ENCODE results near the gene EEF2K. TPM values are rescaled to one million over a fixed set of nuclear protein-coding genes. Genes with fewer than 3 reads are reported as not detected.

Gene EEF2K
- total RNA-seq, 4 donors from 2014 or later, result 22.2 to 223 (median 50.1) TPM

DNA sequence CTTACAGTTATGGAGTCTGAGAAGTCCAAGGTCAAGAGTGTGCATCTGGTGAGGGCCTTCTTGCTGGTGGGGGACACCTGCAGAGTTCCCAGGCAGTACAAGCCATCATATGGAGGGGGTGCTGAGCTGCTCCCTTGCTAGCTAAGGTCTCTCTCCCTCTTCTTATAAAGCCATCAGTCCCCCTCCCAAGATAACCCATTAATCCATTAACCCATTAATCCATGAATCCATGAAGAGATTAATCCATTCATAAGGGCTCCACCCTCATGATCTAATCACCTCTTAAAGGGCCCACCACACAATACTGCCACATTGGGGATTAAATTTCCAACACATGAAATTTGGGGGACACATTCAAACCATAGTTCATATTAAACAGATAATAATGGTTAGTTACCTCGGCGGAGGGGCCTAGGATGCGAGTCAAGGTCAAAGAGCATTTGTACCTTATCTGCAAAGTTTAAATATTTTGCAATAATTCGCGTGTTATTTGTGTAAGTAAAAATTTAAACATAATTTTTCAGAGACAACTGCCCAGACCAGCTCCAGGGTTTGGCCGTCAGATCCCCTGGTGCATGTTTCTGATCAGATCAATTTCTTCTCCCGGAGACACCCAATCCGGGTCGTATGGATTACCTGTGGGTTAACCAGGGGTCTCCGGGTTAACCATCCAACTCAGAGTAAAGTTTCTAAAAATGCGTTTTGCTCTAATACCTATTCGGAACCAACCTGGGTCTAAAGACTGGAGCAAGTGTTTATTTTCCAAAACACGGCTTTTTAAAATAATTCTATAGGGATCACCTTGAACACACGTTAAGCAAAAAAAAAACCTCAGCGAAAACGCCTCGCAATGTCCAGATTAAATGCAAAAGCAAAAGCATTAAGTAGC is 90.4 kb downstream of the EEF2K start:
- no peaks in the 10 kb centered on the region for H3K9me3 ChIP-seq
- H3K27me3 ChIP-seq, result no peaks in the 10 kb centered on the region
- peaks cover 0 to 34% (median 16%) of the 10 kb centered on the region in 4 donors for H3K4me1 ChIP-seq
- no peak for TF ChIP-seq POLR2AphosphoS5 (IDR thresholded peaks at IDR 0.05)
- TF ChIP-seq POLR2A (IDR thresholded peaks at IDR 0.05), result no peak
- TF ChIP-seq EP300 (IDR thresholded peaks at IDR 0.05; ENCODE audit: low read depth), result no peak
- TF ChIP-seq, protein P1, sequence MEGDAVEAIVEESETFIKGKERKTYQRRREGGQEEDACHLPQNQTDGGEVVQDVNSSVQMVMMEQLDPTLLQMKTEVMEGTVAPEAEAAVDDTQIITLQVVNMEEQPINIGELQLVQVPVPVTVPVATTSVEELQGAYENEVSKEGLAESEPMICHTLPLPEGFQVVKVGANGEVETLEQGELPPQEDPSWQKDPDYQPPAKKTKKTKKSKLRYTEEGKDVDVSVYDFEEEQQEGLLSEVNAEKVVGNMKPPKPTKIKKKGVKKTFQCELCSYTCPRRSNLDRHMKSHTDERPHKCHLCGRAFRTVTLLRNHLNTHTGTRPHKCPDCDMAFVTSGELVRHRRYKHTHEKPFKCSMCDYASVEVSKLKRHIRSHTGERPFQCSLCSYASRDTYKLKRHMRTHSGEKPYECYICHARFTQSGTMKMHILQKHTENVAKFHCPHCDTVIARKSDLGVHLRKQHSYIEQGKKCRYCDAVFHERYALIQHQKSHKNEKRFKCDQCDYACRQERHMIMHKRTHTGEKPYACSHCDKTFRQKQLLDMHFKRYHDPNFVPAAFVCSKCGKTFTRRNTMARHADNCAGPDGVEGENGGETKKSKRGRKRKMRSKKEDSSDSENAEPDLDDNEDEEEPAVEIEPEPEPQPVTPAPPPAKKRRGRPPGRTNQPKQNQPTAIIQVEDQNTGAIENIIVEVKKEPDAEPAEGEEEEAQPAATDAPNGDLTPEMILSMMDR (IDR thresholded peaks at IDR 0.05), result no peak
- no peak for DNase-seq
- in situ Hi-C loops (cut with MboI; ENCODE audit: low pct_ligation_motif_present in 1 of 4, low pct_unique_long_range_greater_than_20kb in 1 of 4, low sequenced_read_pairs in 3 of 4), result loop anchor here (5.0 to 25.0 kb wide), 7 partner anchors 89 to 309 kb away; partner anchors contain the start of genes EEF2K (in 2 of the 4), MOSMO (in 1 of the 4) and PDZD9 (in 1 of the 4)
- 2 to 4% methylated on average over 8 to 17 of the region's 17 CpGs for WGBS, 2 donors (ENCODE audit: low coverage in 1 of 2)
- H3K27ac ChIP-seq, result peak overlapping the region; percentile 70 to 96 (median 96)
- H3K4me3 ChIP-seq, result peak overlapping the region; percentile 27 to 92 (median 62)
- intact Hi-C loops (cut with DNase I; ENCODE audit: low total_unique reads), result loop anchor here (2.0 to 5.0 kb wide), 2 partner anchors 90 to 289 kb away; partner anchors contain the start of genes EEF2K and MOSMO
- H3K36me3 ChIP-seq, result no peaks in the 10 kb centered on the region

DNA sequence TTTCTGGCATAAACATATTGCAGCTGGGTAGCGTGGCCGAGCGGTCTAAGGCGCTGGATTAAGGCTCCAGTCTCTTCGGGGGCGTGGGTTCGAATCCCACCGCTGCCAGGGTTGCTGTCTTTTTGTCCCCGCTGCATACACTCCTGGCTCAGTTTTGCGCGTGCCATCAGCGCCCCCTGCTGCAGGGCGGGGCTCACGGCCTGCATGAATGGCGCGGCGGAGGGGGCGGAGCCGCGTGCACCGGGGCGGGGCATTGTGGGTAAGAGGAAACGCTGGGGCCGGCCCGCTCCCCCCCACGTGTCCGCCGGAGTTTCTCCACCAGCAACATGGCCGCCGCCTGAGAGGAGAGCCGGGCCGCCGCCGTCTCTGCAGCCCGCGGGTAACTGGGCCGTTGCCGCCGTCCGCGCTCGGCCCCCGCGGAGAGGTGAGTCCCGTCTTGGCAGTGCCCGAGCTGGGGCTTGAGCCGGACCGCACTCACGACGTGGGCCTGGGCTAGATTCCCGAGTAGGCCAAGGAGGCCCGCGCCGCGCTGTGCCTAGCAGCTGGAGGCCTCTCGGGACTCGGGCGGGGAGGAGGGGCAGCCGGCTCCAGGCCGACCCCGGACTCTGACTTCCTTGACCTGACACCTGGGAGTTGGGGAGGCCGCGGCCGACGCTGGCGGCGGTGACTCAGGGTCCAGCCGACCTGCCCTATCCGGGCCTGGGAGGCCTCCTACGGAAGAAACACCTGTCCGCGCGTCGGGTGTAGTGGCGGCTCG is 91.2 kb downstream of the EEF2K start, which contains the start of gene POLR3E:
POLR3E (plus strand) TSS at position 296 of the 757 bp plus-strand sequence. CDS start 5,560 bp downstream, outside the sequence.
- in situ Hi-C loops (cut with MboI; ENCODE audit: low pct_ligation_motif_present in 1 of 4, low pct_unique_long_range_greater_than_20kb in 1 of 4, low sequenced_read_pairs in 3 of 4) (loop anchor here (5.0 to 25.0 kb wide), 7 partner anchors 90 to 310 kb away; partner anchors contain the start of genes EEF2K (in 2 of the 4), MOSMO (in 1 of the 4) and PDZD9 (in 1 of the 4)), intact Hi-C loops (cut with DNase I; ENCODE audit: low total_unique reads) (loop anchor here (2.0 to 5.0 kb wide), 2 partner anchors 90 to 290 kb away; partner anchors contain the start of genes EEF2K and MOSMO)
- H3K27ac ChIP-seq, result peak within 1 kb of the TSS; percentile 96 to 97 (median 96)
- peak; percentile 100 for DNase-seq
- no peaks in the 10 kb centered on the region for H3K27me3 ChIP-seq
- H3K4me1 ChIP-seq, result peaks cover 0 to 34% (median 16%) of the 10 kb centered on the region in 4 donors
- H3K4me3 ChIP-seq, result peak within 1 kb of the TSS; percentile 55 to 92 (median 80)
- H3K36me3 ChIP-seq, result no peaks in the 10 kb centered on the region
- H3K9me3 ChIP-seq, result no peaks in the 10 kb centered on the region
- WGBS, 2 donors (ENCODE audit: low coverage in 1 of 2), result 1% methylated on average over 34 of the region's 76 CpGs; no CpG with 5 or more reads in 1 of the 2 donors
- TF ChIP-seq POLR2A (IDR thresholded peaks at IDR 0.05) (no peak), EP300 (IDR thresholded peaks at IDR 0.05; ENCODE audit: low read depth) (no peak), POLR2AphosphoS5 (IDR thresholded peaks at IDR 0.05) (peak; percentile 50 to 72 (median 70))
- TF ChIP-seq, protein P1 (IDR thresholded peaks at IDR 0.05), result peak; percentile 78 to 99 (median 95)

DNA sequence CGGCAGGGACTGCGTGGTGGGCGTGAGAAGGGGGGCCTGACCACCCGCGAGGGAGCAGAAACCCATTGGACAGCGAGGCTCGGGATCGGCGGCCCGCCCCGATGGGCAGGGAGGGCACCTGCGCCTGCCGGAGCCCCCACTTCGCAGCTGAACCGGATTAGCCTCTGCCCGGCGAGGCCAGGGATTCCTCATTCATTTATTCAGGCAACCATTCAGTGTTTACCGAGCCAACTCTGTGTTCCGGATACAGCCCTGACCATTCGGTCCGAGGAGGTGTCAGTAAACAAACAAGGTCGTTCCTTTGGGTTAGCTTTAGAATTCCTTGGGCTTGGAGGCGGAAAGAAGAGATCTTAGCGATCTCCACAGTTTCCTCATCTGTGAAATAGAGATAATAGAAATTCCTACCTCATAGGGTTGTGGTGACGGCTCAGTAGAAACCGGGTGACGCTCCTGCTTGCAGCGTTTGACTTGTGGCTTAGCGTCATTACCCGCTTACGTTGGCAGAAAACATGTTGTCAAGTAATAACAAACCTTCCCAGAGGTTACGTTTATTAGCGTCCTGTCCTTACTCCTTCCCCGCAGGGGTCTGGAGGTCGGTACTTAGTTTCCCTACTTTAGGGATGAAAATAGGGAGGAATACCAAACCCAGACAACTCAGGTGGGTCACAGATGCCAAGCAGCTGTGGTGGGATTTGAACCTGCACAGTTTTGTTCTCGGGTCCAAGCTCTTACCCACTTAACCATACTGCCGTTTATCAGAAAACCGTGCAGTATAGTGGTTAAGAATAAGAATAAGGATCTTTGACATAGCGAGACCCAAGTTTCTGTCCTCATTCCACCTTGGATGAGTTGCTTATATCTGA is 92.0 kb downstream of the EEF2K start:
- peaks cover 0 to 34% (median 16%) of the 10 kb centered on the region in 4 donors for H3K4me1 ChIP-seq
- H3K4me3 ChIP-seq, result peak overlapping the region; percentile 55 to 92 (median 80)
- peak; percentile 64 for DNase-seq
- intact Hi-C loops (cut with DNase I; ENCODE audit: low total_unique reads), result loop anchor here (2.0 to 5.0 kb wide), 2 partner anchors 91 to 291 kb away; partner anchors contain the start of genes EEF2K and MOSMO
- no peaks in the 10 kb centered on the region for H3K36me3 ChIP-seq
- H3K27ac ChIP-seq, result peak overlapping the region; percentile 96 to 97 (median 96)
- 1% methylated on average over 21 to 27 of the region's 39 CpGs for WGBS, 2 donors (ENCODE audit: low coverage in 1 of 2)
- H3K9me3 ChIP-seq, result no peaks in the 10 kb centered on the region
- TF ChIP-seq, protein P1 (IDR thresholded peaks at IDR 0.05), result no peak
- TF ChIP-seq POLR2A (IDR thresholded peaks at IDR 0.05), result no peak
- peak in 1 of 3 donors; percentile 74 for TF ChIP-seq POLR2AphosphoS5 (IDR thresholded peaks at IDR 0.05)
- peak; percentile 51 for TF ChIP-seq EP300 (IDR thresholded peaks at IDR 0.05; ENCODE audit: low read depth)
- H3K27me3 ChIP-seq, result no peaks in the 10 kb centered on the region
- in situ Hi-C loops (cut with MboI; ENCODE audit: low pct_ligation_motif_present in 1 of 4, low pct_unique_long_range_greater_than_20kb in 1 of 4, low sequenced_read_pairs in 3 of 4), result loop anchor here (5.0 to 25.0 kb wide), 7 partner anchors 91 to 311 kb away; partner anchors contain the start of genes EEF2K (in 2 of the 4), MOSMO (in 1 of the 4) and PDZD9 (in 1 of the 4)
